WTC11 (cell line): Measurements from ENCODE around the gene HOXC11. TPM values are rescaled to one million over a fixed set of nuclear protein-coding genes. Genes with fewer than 3 reads are reported as not detected.

Experiments
- ATAC-seq: fragments of 200-7000 bp; cut with Tn5 transposase; 2 replicates; pipeline ENCODE4 v1.10.0; 2021; ENCODE audit warnings: mild to moderate bottlenecking, moderate library complexity
- CTCF ChIA-PET: fragments of 300-600 bp; sonication (Branson Sonifier 250); formaldehyde crosslinking; loops from one replicate; lab custom pipeline; 2021; ENCODE audit warnings: antibody characterized with exemption; lab: Charles Lee
- POLR2A ChIA-PET: fragments of 350-600 bp; sonication (Branson Sonifier 250); formaldehyde crosslinking; loops from one replicate; lab custom pipeline; 2021; ENCODE audit warnings: antibody characterized with exemption; lab: Charles Lee
- DNase-seq: peaks from one replicate; pipeline ENCODE4 v3.0.0; 2021; ENCODE audit warnings: low spot score
- H3K27ac Mint-ChIP-seq: 2 replicates; pipeline ENCODE4 v1.8.0; 2021; ENCODE audit warnings: mixed read lengths
- H3K27me3 Mint-ChIP-seq: 2 replicates; pipeline ENCODE4 v1.8.0; 2021; ENCODE audit warnings: low read depth, mild to moderate bottlenecking, moderate library complexity, mixed read lengths
- H3K36me3 Mint-ChIP-seq: 2 replicates; pipeline ENCODE4 v1.8.0; 2021; ENCODE audit warnings: mixed read lengths
- H3K4me1 Mint-ChIP-seq: 2 replicates; pipeline ENCODE4 v1.8.0; 2022; ENCODE audit warnings: mixed read lengths
- H3K4me3 Mint-ChIP-seq: 2 replicates; pipeline ENCODE4 v1.8.0; 2021; ENCODE audit warnings: mild to moderate bottlenecking, moderate library complexity, mixed read lengths
- H3K9me3 Mint-ChIP-seq: 2 replicates; pipeline ENCODE4 v1.8.0; 2021; ENCODE audit warnings: mixed read lengths
- GABPB1 ChIP-seq: sonication (generic); formaldehyde crosslinking; IDR thresholded peaks from 2 replicates; pipeline ENCODE4 v1.8.1; 2023; ENCODE audit warnings: mild to moderate bottlenecking, missing genetic modification reagents
- MXD4 ChIP-seq: fragments of 250-450 bp; sonication (Bioruptor Pico); IDR thresholded peaks from 2 replicates; pipeline ENCODE4 v1.8.0; 2021; ENCODE audit warnings: mild to moderate bottlenecking, moderate library complexity, borderline replicate concordance
- NR1H2 ChIP-seq: sonication (generic); formaldehyde crosslinking; IDR thresholded peaks from 2 replicates; pipeline ENCODE4 v1.9.0; 2021; ENCODE audit warnings: mild to moderate bottlenecking, moderate library complexity, missing genetic modification reagents
- NR2C2 ChIP-seq: sonication (generic); formaldehyde crosslinking; IDR thresholded peaks from 2 replicates; pipeline ENCODE4 v1.8.0; 2022; ENCODE audit warnings: mild to moderate bottlenecking, missing genetic modification reagents
- NR3C1 ChIP-seq: sonication (generic); formaldehyde crosslinking; conservative IDR thresholded peaks from 2 replicates; pipeline ENCODE4 v1.8.1; 2023; ENCODE audit warnings: low read depth, mild to moderate bottlenecking, missing genetic modification reagents
- ZBTB21 ChIP-seq: sonication (generic); formaldehyde crosslinking; IDR thresholded peaks from 2 replicates; pipeline ENCODE4 v1.8.1; 2023; ENCODE audit warnings: mild to moderate bottlenecking, missing genetic modification reagents, borderline replicate concordance
- ZNF219 ChIP-seq: sonication (generic); formaldehyde crosslinking; IDR thresholded peaks from 2 replicates; pipeline ENCODE4 v1.8.0; 2023; ENCODE audit warnings: missing genetic modification reagents, mild to moderate bottlenecking, borderline replicate concordance
- total RNA-seq: library from RNA; stranded (reverse); gene quantifications from 3 replicates; pipeline ENCODE4 v1.2.3, GENCODE V29; 2021
- TF ChIP-seq, protein P1 (sequence below): sonication (generic); formaldehyde crosslinking; IDR thresholded peaks from 2 replicates; pipeline ENCODE4 v1.8.0; 2023; ENCODE audit warnings: mild to moderate bottlenecking, missing genetic modification reagents
- TF ChIP-seq, protein P2 (sequence below): fragments of 250-450 bp; sonication (Bioruptor Pico); IDR thresholded peaks from 2 replicates; pipeline ENCODE4 v1.9.0; 2021; ENCODE audit warnings: mild to moderate bottlenecking, borderline replicate concordance
- TF ChIP-seq, protein P3 (sequence below): sonication (generic); formaldehyde crosslinking; IDR thresholded peaks from 2 replicates; pipeline ENCODE4 v1.8.1; 2022; ENCODE audit warnings: low read depth, missing genetic modification reagents, borderline replicate concordance
- TF ChIP-seq, protein P4 (sequence below): sonication (generic); formaldehyde crosslinking; IDR thresholded peaks from 2 replicates; pipeline ENCODE4 v1.8.0; 2022; ENCODE audit warnings: mild to moderate bottlenecking, missing genetic modification reagents
- TF ChIP-seq, protein P5 (sequence below): sonication (generic); formaldehyde crosslinking; IDR thresholded peaks from 2 replicates; pipeline ENCODE4 v1.8.1; 2023; ENCODE audit warnings: mild to moderate bottlenecking, moderate library complexity, missing genetic modification reagents
- TF ChIP-seq, protein P6 (sequence below): fragments of 250-450 bp; sonication (Bioruptor Pico); IDR thresholded peaks from 2 replicates; pipeline ENCODE4 v1.9.0; 2021; ENCODE audit warnings: mild to moderate bottlenecking
- TF ChIP-seq, protein P7 (sequence below): sonication (generic); formaldehyde crosslinking; IDR thresholded peaks from 2 replicates; pipeline ENCODE4 v1.8.1; 2023; ENCODE audit warnings: mild to moderate bottlenecking, missing genetic modification reagents

Gene HOXC11
- total RNA-seq, 1 experiment from 2014 or later = not detected

DNA sequence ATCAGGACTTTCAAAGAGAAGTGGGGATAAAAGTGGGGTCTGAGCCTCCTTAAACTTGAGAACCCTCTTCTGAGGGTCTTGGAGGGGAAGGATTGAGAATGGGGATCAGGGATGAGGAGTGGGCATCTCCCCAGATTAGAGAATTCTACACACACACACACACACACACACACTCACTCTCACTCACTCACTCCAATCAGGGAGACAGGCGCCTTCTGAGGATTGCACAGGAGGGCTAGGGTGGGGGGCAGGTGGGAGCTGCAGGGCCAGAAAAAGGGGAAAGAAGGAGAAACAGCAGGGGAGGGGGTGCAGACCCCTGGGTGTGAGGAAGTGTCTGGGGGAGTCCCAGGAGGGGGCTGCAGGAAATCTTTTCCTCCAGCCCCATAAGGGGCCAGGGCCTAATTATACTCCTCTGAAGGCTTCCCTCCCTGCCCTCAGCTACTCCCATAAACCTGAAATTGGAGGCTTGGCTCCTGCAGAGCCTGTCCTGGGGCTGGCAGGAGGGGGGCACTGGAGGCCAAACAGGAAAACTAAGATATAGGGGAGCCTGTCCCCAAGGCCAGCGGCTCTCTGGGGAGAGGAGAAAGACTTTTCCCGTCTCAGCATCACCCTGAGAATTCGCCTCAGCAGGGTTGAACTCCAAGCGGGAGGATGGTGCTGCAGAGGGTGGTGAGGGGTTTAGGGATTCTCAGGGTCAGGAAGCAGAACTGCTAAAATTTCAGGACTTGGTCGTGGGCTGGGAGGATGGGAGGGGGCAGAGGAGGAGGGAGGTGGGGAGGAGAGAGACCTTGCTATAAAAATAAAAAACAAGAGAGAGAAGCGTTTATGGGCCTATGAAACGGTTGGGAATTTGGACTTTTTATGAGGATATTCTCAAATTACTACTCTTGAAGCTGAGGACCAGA, 28.6 kb downstream of the HOXC11 start (continued):
- TF ChIP-seq, protein P1, sequence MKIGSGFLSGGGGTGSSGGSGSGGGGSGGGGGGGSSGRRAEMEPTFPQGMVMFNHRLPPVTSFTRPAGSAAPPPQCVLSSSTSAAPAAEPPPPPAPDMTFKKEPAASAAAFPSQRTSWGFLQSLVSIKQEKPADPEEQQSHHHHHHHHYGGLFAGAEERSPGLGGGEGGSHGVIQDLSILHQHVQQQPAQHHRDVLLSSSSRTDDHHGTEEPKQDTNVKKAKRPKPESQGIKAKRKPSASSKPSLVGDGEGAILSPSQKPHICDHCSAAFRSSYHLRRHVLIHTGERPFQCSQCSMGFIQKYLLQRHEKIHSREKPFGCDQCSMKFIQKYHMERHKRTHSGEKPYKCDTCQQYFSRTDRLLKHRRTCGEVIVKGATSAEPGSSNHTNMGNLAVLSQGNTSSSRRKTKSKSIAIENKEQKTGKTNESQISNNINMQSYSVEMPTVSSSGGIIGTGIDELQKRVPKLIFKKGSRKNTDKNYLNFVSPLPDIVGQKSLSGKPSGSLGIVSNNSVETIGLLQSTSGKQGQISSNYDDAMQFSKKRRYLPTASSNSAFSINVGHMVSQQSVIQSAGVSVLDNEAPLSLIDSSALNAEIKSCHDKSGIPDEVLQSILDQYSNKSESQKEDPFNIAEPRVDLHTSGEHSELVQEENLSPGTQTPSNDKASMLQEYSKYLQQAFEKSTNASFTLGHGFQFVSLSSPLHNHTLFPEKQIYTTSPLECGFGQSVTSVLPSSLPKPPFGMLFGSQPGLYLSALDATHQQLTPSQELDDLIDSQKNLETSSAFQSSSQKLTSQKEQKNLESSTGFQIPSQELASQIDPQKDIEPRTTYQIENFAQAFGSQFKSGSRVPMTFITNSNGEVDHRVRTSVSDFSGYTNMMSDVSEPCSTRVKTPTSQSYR (CRISPR knock-in tag) = no peak

DNA sequence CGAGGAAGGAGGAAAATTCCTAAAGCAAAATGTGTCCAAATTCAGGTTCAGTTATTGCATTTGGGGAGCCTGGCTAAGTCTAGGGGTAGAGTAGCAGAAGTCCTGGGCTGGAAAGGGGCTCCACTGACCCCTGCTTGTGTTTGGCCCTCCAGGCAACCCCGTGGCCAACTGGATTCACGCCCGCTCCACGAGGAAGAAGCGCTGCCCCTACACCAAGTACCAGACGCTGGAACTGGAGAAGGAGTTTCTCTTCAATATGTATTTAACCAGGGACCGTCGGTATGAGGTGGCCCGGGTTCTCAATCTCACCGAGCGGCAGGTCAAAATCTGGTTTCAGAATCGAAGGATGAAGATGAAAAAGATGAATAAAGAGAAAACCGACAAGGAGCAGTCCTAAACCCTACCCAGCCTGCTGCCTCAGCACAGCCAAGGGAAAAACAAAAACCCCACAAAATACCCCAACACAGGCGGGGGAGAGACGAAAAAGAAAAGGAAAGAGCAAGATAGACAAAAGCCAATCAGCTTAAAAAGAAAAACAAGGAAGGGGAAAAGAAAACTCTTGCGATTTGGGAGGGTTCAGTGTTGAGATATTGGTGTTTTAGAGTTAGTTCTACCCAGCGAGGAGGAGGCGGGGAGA, 29.5 kb downstream of the HOXC11 start:
- Mint-ChIP-seq H3K36me3 (no peaks in the 10 kb centered on the region; the same call in 1 of the 2 replicates), H3K27ac (no peak overlapping the region), H3K27me3 (peaks cover 100% of the 10 kb centered on the region), H3K9me3 (no peaks in the 10 kb centered on the region), H3K4me3 (no peak overlapping the region), H3K4me1 (peaks cover 18% of the 10 kb centered on the region)
- TF ChIP-seq, protein P2, sequence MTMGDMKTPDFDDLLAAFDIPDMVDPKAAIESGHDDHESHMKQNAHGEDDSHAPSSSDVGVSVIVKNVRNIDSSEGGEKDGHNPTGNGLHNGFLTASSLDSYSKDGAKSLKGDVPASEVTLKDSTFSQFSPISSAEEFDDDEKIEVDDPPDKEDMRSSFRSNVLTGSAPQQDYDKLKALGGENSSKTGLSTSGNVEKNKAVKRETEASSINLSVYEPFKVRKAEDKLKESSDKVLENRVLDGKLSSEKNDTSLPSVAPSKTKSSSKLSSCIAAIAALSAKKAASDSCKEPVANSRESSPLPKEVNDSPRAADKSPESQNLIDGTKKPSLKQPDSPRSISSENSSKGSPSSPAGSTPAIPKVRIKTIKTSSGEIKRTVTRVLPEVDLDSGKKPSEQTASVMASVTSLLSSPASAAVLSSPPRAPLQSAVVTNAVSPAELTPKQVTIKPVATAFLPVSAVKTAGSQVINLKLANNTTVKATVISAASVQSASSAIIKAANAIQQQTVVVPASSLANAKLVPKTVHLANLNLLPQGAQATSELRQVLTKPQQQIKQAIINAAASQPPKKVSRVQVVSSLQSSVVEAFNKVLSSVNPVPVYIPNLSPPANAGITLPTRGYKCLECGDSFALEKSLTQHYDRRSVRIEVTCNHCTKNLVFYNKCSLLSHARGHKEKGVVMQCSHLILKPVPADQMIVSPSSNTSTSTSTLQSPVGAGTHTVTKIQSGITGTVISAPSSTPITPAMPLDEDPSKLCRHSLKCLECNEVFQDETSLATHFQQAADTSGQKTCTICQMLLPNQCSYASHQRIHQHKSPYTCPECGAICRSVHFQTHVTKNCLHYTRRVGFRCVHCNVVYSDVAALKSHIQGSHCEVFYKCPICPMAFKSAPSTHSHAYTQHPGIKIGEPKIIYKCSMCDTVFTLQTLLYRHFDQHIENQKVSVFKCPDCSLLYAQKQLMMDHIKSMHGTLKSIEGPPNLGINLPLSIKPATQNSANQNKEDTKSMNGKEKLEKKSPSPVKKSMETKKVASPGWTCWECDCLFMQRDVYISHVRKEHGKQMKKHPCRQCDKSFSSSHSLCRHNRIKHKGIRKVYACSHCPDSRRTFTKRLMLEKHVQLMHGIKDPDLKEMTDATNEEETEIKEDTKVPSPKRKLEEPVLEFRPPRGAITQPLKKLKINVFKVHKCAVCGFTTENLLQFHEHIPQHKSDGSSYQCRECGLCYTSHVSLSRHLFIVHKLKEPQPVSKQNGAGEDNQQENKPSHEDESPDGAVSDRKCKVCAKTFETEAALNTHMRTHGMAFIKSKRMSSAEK (CRISPR knock-in tag) = no peak
- no peak for TF ChIP-seq ZNF219 (CRISPR knock-in tag)
- POLR2A ChIA-PET = no interaction called here
- ATAC-seq (no peak), DNase-seq (no peak)
- CTCF ChIA-PET = interaction anchor here (1.6 to 10.8 kb wide), 3 partner anchors 17 to 205 kb away, joined by 4 to 107 read pairs (median 43); partner anchors contain the start of gene HOXC10

DNA sequence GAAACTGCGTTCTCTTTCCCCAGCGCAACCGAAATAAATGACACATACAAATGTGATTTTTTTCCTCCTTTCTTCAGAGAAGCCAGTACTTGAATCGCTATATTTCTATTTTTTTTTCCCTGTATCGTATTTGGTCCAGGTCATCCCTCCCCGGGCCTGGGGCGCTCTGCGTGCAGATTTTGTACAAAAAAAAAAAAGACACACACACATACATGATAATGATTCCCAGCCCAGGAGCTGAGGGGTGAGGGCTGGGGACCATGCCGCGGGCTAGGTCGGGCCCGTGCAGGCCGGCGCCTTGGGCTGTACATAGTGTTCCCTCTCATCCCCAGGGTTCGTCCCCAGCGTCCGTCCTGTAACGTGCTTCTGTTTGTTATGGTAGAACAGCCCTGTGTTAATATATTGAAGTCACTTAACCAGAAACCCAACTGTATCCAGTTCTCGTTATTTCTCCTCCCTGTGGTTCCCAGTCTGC, 30.0 kb downstream of the HOXC11 start:
- CTCF ChIA-PET = interaction anchor here (1.6 to 10.8 kb wide), 3 partner anchors 18 to 204 kb away, joined by 4 to 107 read pairs (median 43); partner anchors contain the start of gene HOXC10
- H3K9me3 Mint-ChIP-seq = no peaks in the 10 kb centered on the region
- TF ChIP-seq, protein P3, sequence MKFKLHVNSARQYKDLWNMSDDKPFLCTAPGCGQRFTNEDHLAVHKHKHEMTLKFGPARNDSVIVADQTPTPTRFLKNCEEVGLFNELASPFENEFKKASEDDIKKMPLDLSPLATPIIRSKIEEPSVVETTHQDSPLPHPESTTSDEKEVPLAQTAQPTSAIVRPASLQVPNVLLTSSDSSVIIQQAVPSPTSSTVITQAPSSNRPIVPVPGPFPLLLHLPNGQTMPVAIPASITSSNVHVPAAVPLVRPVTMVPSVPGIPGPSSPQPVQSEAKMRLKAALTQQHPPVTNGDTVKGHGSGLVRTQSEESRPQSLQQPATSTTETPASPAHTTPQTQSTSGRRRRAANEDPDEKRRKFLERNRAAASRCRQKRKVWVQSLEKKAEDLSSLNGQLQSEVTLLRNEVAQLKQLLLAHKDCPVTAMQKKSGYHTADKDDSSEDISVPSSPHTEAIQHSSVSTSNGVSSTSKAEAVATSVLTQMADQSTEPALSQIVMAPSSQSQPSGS = no peak
- TF ChIP-seq, protein P4, sequence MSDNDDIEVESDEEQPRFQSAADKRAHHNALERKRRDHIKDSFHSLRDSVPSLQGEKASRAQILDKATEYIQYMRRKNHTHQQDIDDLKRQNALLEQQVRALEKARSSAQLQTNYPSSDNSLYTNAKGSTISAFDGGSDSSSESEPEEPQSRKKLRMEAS (CRISPR knock-in tag) = no peak
- TF ChIP-seq NR3C1 (CRISPR knock-in tag) (no peak), ZBTB21 (CRISPR knock-in tag) (no peak), GABPB1 (CRISPR knock-in tag) (no peak), MXD4 (CRISPR knock-in tag) (no peak), NR1H2 (CRISPR knock-in tag) (no peak), NR2C2 (no peak)
- TF ChIP-seq, protein P5, sequence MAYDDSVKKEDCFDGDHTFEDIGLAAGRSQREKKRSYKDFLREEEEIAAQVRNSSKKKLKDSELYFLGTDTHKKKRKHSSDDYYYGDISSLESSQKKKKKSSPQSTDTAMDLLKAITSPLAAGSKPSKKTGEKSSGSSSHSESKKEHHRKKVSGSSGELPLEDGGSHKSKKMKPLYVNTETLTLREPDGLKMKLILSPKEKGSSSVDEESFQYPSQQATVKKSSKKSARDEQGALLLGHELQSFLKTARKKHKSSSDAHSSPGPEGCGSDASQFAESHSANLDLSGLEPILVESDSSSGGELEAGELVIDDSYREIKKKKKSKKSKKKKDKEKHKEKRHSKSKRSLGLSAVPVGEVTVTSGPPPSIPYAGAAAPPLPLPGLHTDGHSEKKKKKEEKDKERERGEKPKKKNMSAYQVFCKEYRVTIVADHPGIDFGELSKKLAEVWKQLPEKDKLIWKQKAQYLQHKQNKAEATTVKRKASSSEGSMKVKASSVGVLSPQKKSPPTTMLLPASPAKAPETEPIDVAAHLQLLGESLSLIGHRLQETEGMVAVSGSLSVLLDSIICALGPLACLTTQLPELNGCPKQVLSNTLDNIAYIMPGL (CRISPR knock-in tag) = no peak
- TF ChIP-seq, protein P6, sequence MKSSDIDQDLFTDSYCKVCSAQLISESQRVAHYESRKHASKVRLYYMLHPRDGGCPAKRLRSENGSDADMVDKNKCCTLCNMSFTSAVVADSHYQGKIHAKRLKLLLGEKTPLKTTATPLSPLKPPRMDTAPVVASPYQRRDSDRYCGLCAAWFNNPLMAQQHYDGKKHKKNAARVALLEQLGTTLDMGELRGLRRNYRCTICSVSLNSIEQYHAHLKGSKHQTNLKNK (CRISPR knock-in tag) = no peak
- TF ChIP-seq, protein P7, sequence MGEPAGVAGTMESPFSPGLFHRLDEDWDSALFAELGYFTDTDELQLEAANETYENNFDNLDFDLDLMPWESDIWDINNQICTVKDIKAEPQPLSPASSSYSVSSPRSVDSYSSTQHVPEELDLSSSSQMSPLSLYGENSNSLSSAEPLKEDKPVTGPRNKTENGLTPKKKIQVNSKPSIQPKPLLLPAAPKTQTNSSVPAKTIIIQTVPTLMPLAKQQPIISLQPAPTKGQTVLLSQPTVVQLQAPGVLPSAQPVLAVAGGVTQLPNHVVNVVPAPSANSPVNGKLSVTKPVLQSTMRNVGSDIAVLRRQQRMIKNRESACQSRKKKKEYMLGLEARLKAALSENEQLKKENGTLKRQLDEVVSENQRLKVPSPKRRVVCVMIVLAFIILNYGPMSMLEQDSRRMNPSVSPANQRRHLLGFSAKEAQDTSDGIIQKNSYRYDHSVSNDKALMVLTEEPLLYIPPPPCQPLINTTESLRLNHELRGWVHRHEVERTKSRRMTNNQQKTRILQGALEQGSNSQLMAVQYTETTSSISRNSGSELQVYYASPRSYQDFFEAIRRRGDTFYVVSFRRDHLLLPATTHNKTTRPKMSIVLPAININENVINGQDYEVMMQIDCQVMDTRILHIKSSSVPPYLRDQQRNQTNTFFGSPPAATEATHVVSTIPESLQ (CRISPR knock-in tag) = no peak

More for the DNA sequence above, 30.0 kb downstream of the HOXC11 start:
- Mint-ChIP-seq H3K36me3 (no peaks in the 10 kb centered on the region; the same call in 1 of the 2 replicates), H3K27me3 (peaks cover 100% of the 10 kb centered on the region), H3K27ac (no peak overlapping the region), H3K4me3 (no peak overlapping the region), H3K4me1 (peaks cover 14% of the 10 kb centered on the region)
- POLR2A ChIA-PET = no interaction called here
- ATAC-seq = no peak
- DNase-seq = no peak
